B cell (primary cell): ENCODE results near the gene SLIT3. TPM values are rescaled to one million over a fixed set of nuclear protein-coding genes. Genes with fewer than 3 reads are reported as not detected.
"Not testable (repeated sequence)": the region's sequence is repeated elsewhere in the genome, so short reads cannot be mapped to it uniquely, and the experiment has no call there.

Experiments
- ATAC-seq: fragments of 200-7000 bp; cut with Tn5 transposase; one replicate; pipeline ENCODE4 v1.10.0; 2021; ENCODE audit warnings: low read depth, mild to moderate bottlenecking, moderate number of reproducible peaks, moderate library complexity
- CTCF ChIA-PET: fragments of 350-600 bp; sonication (Branson Sonifier 250); formaldehyde crosslinking; loops from one replicate; lab custom pipeline; 2021; ENCODE audit warnings: antibody characterized with exemption, inconsistent platforms; lab: Charles Lee
- POLR2A ChIA-PET: fragments of 350-600 bp; sonication (Branson Sonifier 250); formaldehyde crosslinking; loops from one replicate; lab custom pipeline; 2021; ENCODE audit warnings: antibody characterized with exemption; lab: Charles Lee
- DNase-seq: peaks from one replicate; pipeline ENCODE4 v3.0.0; 2013
- H2AFZ ChIP-seq: 2 replicates; pipeline ENCODE4 v1.6.1; 2012; ENCODE audit warnings: mild to moderate bottlenecking, low read depth, low read length; ENCODE audit not compliant: insufficient read depth, poor library complexity, severe bottlenecking
- H3K27ac ChIP-seq, 2 donors: 1 replicate in 1 of 2; 2 replicates in 1 of 2; pipeline ENCODE4 v1.5.1; 2012 to 2013; ENCODE audit warnings: low read length in 2 of 2, mild to moderate bottlenecking in 2 of 2, moderate library complexity in 1 of 2
- H3K27me3 ChIP-seq, 4 experiments: fragments of 200-600 bp in 1 of 4; sonication (generic) in 1 of 4; replicated peaks in 1 of 4; 1 replicate in 2 of 4; 2 replicates in 2 of 4; pipeline versions ENCODE4 v1.6.1 to v1.7.0; 2013 to 2016; ENCODE audit warnings: low read length in 3 of 4, mild to moderate bottlenecking in 2 of 4, mixed read lengths in 1 of 4, moderate library complexity in 1 of 4; ENCODE audit not compliant: insufficient read depth in 4 of 4, control insufficient read depth in 3 of 4; ENCODE audit errors: control extremely low read depth in 1 of 4
- H3K36me3 ChIP-seq, 2 experiments: replicated peaks in 1 of 2; 1 replicate in 1 of 2; 2 replicates in 1 of 2; pipeline versions ENCODE4 v1.6.1 to v1.7.1; 2013; ENCODE audit warnings: low read length in 1 of 2; ENCODE audit not compliant: insufficient read depth in 2 of 2, control insufficient read depth in 1 of 2; ENCODE audit errors: control extremely low read depth in 1 of 2, extremely low read depth in 1 of 2
- H3K4me1 ChIP-seq, 2 donors: fragments of 200-600 bp in 1 of 2; sonication (generic) in 1 of 2; 1 replicate in 1 of 2; 2 replicates in 1 of 2; pipeline versions ENCODE4 v1.5.1 to v1.6.1; 2013 to 2017; ENCODE audit warnings: low read length in 2 of 2; ENCODE audit not compliant: control insufficient read depth in 2 of 2, insufficient read depth in 2 of 2
- H3K4me2 ChIP-seq: replicated peaks from 2 replicates; pipeline ENCODE3; 2012; ENCODE audit warnings: mild to moderate bottlenecking, low read depth, low read length; ENCODE audit not compliant: poor library complexity, severe bottlenecking
- H3K4me3 ChIP-seq, 5 experiments: fragments of 200-600 bp in 1 of 5; sonication (generic) in 1 of 5; 1 replicate in 3 of 5; 2 replicates in 2 of 5; pipeline versions ENCODE4 v1.5.1 to v1.7.0; 2011 to 2016; ENCODE audit warnings: low read length in 4 of 5, mild to moderate bottlenecking in 4 of 5, low read depth in 2 of 5, control low read depth in 1 of 5, moderate library complexity in 1 of 5; ENCODE audit not compliant: insufficient read depth in 1 of 5; ENCODE audit errors: control extremely low read depth in 1 of 5, extremely low read depth in 1 of 5
- H3K79me2 ChIP-seq: fragments of 200-600 bp; sonication (generic); one replicate; pipeline ENCODE4 v1.6.0; 2016; ENCODE audit warnings: low read length; ENCODE audit not compliant: control insufficient read depth, insufficient read depth
- H3K9ac ChIP-seq: fragments of 200-600 bp; sonication (generic); 2 replicates; pipeline ENCODE4 v1.6.1; 2017; ENCODE audit warnings: mild to moderate bottlenecking, low read length, moderate library complexity
- H3K9me3 ChIP-seq, 3 donors: one replicate each; pipeline versions ENCODE4 v1.6.1 to v1.7.1; 2013; ENCODE audit warnings: low read length in 2 of 3; ENCODE audit not compliant: control insufficient read depth in 2 of 3, insufficient read depth in 1 of 3; ENCODE audit errors: control extremely low read depth in 1 of 3
- H4K20me1 ChIP-seq: 2 replicates; pipeline ENCODE4 v1.6.0; 2012; ENCODE audit warnings: mild to moderate bottlenecking, low read length; ENCODE audit not compliant: insufficient read depth, control insufficient read depth, poor library complexity, severe bottlenecking
- H3K27ac Mint-ChIP-seq: one replicate; pipeline ENCODE4 v1.8.0; 2021; ENCODE audit warnings: mixed read lengths
- H3K27me3 Mint-ChIP-seq: one replicate; pipeline ENCODE4 v1.8.0; 2021; ENCODE audit warnings: mixed read lengths
- H3K4me1 Mint-ChIP-seq: one replicate; pipeline ENCODE4 v1.8.0; 2021; ENCODE audit warnings: mixed read lengths
- H3K4me3 Mint-ChIP-seq: one replicate; pipeline ENCODE4 v1.8.0; 2021; ENCODE audit warnings: mixed read lengths
- H3K9me3 Mint-ChIP-seq: one replicate; pipeline ENCODE4 v1.8.0; 2022; ENCODE audit warnings: mixed read lengths; ENCODE audit not compliant: insufficient read depth
- CTCF ChIP-seq: fragments of 200-600 bp; IDR thresholded peaks from one replicate; pipeline ENCODE4 v1.8.0; 2022; ENCODE audit warnings: antibody characterized with exemption, mild to moderate bottlenecking
- EZH2 ChIP-seq: IDR thresholded peaks from 2 replicates; pipeline ENCODE4 v1.6.1; 2012; ENCODE audit warnings: borderline replicate concordance, low read depth, mild to moderate bottlenecking, moderate library complexity, low read length; ENCODE audit not compliant: insufficient read depth, poor library complexity, severe bottlenecking
- WGBS: methylation state at CpG from one replicate; pipeline ENCODE4 v1.1.5; 2013; ENCODE audit warnings: missing lambda C conversion rate; ENCODE audit not compliant: insufficient coverage; 5-methylcytosine and 5-hydroxymethylcytosine counted together
- intact Hi-C: fragments of 100-400 bp; cut with micrococcal nuclease; formaldehyde crosslinking; loops from one replicate; pipeline ENCODE4 v1.10.0; 2022
- polyA plus RNA-seq: library from polyadenylated mRNA; depleted of rRNA; stranded (reverse); fragments of >200 nt; gene quantifications from 2 replicates; pipeline ENCODE4 v1.2.3, GENCODE V29; 2012
- total RNA-seq, 2 donors: library from RNA; stranded (reverse); fragments of 120-200 nt in 1 of 2; gene quantifications; 1 replicate in 1 of 2; 2 replicates in 1 of 2; pipeline versions ENCODE4 v1.2.3 to v1.2.4, GENCODE V29; 2013 to 2022

Gene SLIT3
- total and polyA plus RNA-seq, 2 donors (not counting 1 experiment from before 2014, with no cell fraction given) = not detected

GRCh38 chr5:168637793-168638192 is 663.1 kb downstream of the SLIT3 start:
- Histone ChIP-seq H3K79me2 (no peaks in the 10 kb centered on the region), H3K36me3 (no peaks in the 10 kb centered on the region), H3K27me3 (no peaks in the 10 kb centered on the region), H3K9me3 (no peaks in the 10 kb centered on the region), H3K4me2 (no peak overlapping the region), H3K9ac (no peak overlapping the region), H4K20me1 (no peaks in the 10 kb centered on the region), H3K27ac (no peak overlapping the region), H3K4me3 (no peak overlapping the region), H2AFZ (no peak overlapping the region), H3K4me1 (no peaks in the 10 kb centered on the region)
- intact Hi-C loops = no loop called here
- no CpG with 5 or more reads among the region's 1 CpG for WGBS
- ATAC-seq = no peak
- no peak overlapping the region for H3K27ac Mint-ChIP-seq
- H3K4me3 Mint-ChIP-seq = no peak overlapping the region
- POLR2A ChIA-PET = no interaction called here
- no peak for DNase-seq
- CTCF ChIA-PET = no interaction called here
- H3K27me3 Mint-ChIP-seq = peaks cover 3% of the 10 kb centered on the region
- no peaks in the 10 kb centered on the region for H3K9me3 Mint-ChIP-seq
- TF ChIP-seq EZH2 (no peak), CTCF (no peak)
- H3K4me1 Mint-ChIP-seq = no peaks in the 10 kb centered on the region

- ChIA-PET POLR2A (no interaction called here), CTCF (no interaction called here)
- Histone ChIP-seq H3K4me3 (no peak overlapping the region), H3K4me1 (no peaks in the 10 kb centered on the region), H3K27ac (no peak overlapping the region), H4K20me1 (no peaks in the 10 kb centered on the region), H3K79me2 (no peaks in the 10 kb centered on the region), H3K27me3 (no peaks in the 10 kb centered on the region), H3K36me3 (no peaks in the 10 kb centered on the region), H3K9ac (no peak overlapping the region), H2AFZ (no peak overlapping the region), H3K9me3 (no peaks in the 10 kb centered on the region), H3K4me2 (no peak overlapping the region)
- no peak for TF ChIP-seq CTCF
- TF ChIP-seq EZH2 = no peak
- DNase-seq (no peak), ATAC-seq (no peak)
- Mint-ChIP-seq H3K27me3 (peaks cover 4% of the 10 kb centered on the region), H3K9me3 (no peaks in the 10 kb centered on the region), H3K4me1 (no peaks in the 10 kb centered on the region), H3K27ac (no peak overlapping the region), H3K4me3 (no peak overlapping the region)
- intact Hi-C loops = no loop called here
- WGBS = no CpG with 5 or more reads among the region's 2 CpGs
These were observed 663.7 kb downstream of the SLIT3 start for GRCh38 chr5:168637281-168637680.

GRCh38 chr5:168630958-168631357 is 670.0 kb downstream of the SLIT3 start:
- H3K9ac ChIP-seq, H3K4me3 ChIP-seq, H3K27ac Mint-ChIP-seq, CTCF ChIA-PET, H4K20me1 ChIP-seq, H3K79me2 ChIP-seq, DNase-seq, H3K4me1 ChIP-seq, intact Hi-C loops, POLR2A ChIA-PET, ATAC-seq, H3K9me3 ChIP-seq, H2AFZ ChIP-seq, H3K9me3 Mint-ChIP-seq, H3K4me1 Mint-ChIP-seq, H3K36me3 ChIP-seq, H3K27me3 ChIP-seq, H3K4me2 ChIP-seq, H3K27ac ChIP-seq, H3K4me3 Mint-ChIP-seq: not testable (repeated sequence)
- H3K27me3 Mint-ChIP-seq = peaks cover 35% of the 10 kb centered on the region
- WGBS = 91% methylated on average over 13 of the region's 13 CpGs
